Stimulated activated naive B cell treated with anti-CD40 and anti-IgM and Interleukin-4, amounts not matched to agents 10 μg/mL and 1 μg/mL and 100 μg/mL, for 72 hours (primary cell): ENCODE results near the gene ACTA2.
"Not testable (repeated sequence)": the region's sequence is repeated elsewhere in the genome, so short reads cannot be mapped to it uniquely, and the experiment has no call there.

ENCODE experiments used
- ATAC-seq, 2 donors: fragments of 150-1000 bp; cut with Tn5 transposase; replicated peaks; 2 replicates each; pipeline ENCODE4 v1.10.0; 2021; ENCODE audit warnings: moderate library complexity in 1 of 2
- DNase-seq: peaks from one replicate; pipeline ENCODE4 v3.0.0; 2021
- H3K27ac Mint-ChIP-seq: one replicate; pipeline ENCODE4 v1.8.0; 2022; ENCODE audit warnings: mild to moderate bottlenecking, mixed read lengths
- H3K27me3 Mint-ChIP-seq, 2 donors: one replicate each; pipeline ENCODE4 v1.8.0; 2022; ENCODE audit warnings: mixed read lengths in 2 of 2
- H3K36me3 Mint-ChIP-seq, 2 donors: one replicate each; pipeline ENCODE4 v1.8.0; 2022; ENCODE audit warnings: mixed read lengths in 2 of 2, mild to moderate bottlenecking in 1 of 2
- H3K4me1 Mint-ChIP-seq, 2 donors: one replicate each; pipeline ENCODE4 v1.8.0; 2022; ENCODE audit warnings: mixed read lengths in 2 of 2, mild to moderate bottlenecking in 1 of 2
- H3K4me3 Mint-ChIP-seq, 2 donors: one replicate each; pipeline ENCODE4 v1.8.0; 2022; ENCODE audit warnings: mild to moderate bottlenecking in 2 of 2, mixed read lengths in 2 of 2, moderate library complexity in 1 of 2
- H3K9me3 Mint-ChIP-seq, 2 donors: one replicate each; pipeline ENCODE4 v1.8.0; 2022; ENCODE audit warnings: mixed read lengths in 2 of 2, mild to moderate bottlenecking in 1 of 2

Gene ACTA2

DNA sequence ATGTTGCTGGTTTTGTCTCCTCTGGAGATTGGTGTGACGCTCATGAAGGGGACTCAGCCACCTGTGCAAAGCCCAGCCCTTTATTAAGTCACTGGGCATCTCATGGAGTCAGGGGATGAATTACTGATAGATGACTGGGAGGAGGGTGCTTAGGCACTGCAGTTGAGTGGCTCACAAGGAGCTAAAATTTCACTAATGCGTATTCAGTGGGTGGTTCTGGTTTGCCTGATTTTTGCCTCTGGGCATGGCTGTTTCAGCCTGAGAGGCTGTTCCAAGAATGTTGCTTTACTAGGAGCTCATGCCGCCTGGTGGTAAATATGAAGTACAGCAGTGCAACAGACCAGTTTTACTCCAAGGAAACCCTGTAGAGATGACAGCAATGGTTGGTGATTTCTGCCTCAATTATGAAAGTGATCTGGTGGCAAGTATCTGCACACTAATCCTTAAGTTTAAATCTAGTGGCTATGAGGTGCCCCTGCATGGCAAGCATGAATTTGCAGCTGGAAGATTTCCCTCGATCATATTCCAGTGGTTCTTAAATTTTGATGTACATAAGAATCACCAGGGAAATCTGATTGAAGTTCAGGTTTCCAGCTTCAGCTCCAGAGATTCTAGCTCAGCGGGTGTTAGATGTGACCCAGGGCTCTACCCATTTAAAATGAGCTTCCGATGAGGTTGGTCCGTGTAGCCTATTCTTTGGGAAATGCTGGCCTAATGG is 19.9 kb downstream of the ACTA2 start:
- DNase-seq (peak; percentile 24), ATAC-seq (peak; percentile 76 to 79)
- H3K27me3 Mint-ChIP-seq, result no peaks in the 10 kb centered on the region
- no peak overlapping the region for H3K4me3 Mint-ChIP-seq
- peak overlapping the region; percentile 59 for H3K27ac Mint-ChIP-seq
- peaks cover 12 to 20% of the 10 kb centered on the region in 2 donors for H3K36me3 Mint-ChIP-seq
- peaks cover 22 to 27% of the 10 kb centered on the region in 2 donors for H3K4me1 Mint-ChIP-seq
- H3K9me3 Mint-ChIP-seq, result peaks cover 0 to 4% of the 10 kb centered on the region in 2 donors

DNA sequence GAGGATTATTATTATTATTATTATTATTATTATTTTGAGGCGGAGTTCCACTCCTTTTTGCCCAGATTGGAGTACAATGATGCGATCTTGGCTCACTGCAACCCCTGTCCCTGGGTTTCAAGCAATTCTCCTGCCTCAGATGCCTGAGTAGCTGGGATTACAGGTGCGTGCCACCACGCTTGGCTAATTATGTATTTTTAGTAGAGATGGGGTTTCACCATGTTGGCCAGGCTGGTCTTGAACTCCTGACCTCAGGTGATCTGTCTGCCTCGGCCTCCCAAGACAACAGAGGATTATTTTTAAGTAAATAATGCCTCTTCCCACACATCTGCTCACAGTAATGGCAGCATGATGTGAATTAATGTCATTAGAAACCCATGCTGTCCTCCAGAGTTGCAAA is 20.5 kb downstream of the ACTA2 start:
- H3K4me3 Mint-ChIP-seq, ATAC-seq, H3K9me3 Mint-ChIP-seq, DNase-seq, H3K27me3 Mint-ChIP-seq: not testable (repeated sequence)
- Mint-ChIP-seq H3K4me1 (peaks cover 22 to 27% of the 10 kb centered on the region in 2 donors), H3K36me3 (peaks cover 12 to 22% of the 10 kb centered on the region in 2 donors), H3K27ac (peak overlapping the region; percentile 59)

DNA sequence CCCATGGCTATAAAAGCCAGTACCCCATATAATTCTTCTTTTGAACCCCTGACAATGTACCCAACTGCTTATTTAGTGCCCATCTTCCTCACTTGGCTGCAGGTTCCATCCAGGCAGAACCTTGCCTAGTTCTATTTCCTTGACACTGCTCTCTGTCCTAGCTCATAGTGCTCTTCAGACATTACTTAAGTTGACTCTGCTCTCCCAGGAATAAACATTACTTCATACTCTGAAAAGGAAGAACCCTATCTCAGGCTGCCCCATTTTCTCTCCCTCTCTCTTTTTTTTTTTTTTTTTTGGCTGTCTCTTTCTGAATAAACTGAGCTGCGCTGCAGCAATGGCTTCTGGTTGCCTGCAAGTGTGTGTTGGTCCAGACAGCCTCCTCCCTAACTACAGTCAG is 21.0 kb downstream of the ACTA2 start:
- Mint-ChIP-seq H3K36me3 (peaks cover 17 to 26% of the 10 kb centered on the region in 2 donors), H3K9me3 (peaks cover 0 to 4% of the 10 kb centered on the region in 2 donors), H3K4me3 (no peak overlapping the region), H3K4me1 (peaks cover 21 to 27% of the 10 kb centered on the region in 2 donors), H3K27me3 (no peaks in the 10 kb centered on the region), H3K27ac (no peak overlapping the region)
- no peak for DNase-seq
- ATAC-seq, result no peak

DNA sequence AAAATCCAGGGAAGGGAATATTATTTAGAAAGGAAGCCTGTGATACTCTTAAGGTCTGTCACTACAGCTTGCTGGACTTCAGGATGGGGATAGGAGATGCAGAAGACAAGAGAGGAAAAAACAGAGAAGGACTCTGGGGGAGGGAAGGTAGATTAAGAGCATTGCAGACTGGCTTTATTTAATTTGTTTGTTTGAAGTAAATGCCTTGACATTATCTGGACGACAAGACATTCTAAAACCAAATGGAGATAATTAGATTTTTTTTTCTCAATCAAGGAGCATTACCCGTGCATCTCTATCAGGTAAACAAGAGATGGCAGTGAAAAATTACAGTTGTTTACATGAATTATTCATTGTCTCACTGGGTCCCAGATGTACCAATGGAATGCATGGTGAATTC is 24.3 kb downstream of the ACTA2 start:
- no peak for DNase-seq
- ATAC-seq, result no peak
- Mint-ChIP-seq H3K4me1 (peaks cover 11 to 16% of the 10 kb centered on the region in 2 donors), H3K4me3 (no peak overlapping the region), H3K36me3 (peaks cover 28 to 38% of the 10 kb centered on the region in 2 donors), H3K27me3 (no peaks in the 10 kb centered on the region), H3K27ac (no peak overlapping the region), H3K9me3 (peaks cover 0 to 4% of the 10 kb centered on the region in 2 donors)

DNA sequence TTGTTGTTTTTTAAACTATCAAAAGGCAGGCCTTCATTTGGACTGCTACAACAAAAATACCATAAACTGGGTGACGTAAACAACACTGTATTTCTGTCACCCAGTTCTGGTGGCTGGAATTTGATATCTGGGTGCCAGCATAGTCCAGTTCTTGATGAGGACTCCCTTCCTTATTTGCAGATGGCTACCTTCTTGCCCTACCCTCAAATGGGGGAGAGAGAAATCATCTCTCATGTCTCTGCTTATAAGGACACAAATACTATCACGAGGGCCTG is 25.2 kb downstream of the ACTA2 start:
- Mint-ChIP-seq H3K27me3 (no peaks in the 10 kb centered on the region), H3K4me3 (no peak overlapping the region), H3K4me1 (peaks cover 8 to 12% of the 10 kb centered on the region in 2 donors), H3K9me3 (peaks cover 0 to 4% of the 10 kb centered on the region in 2 donors), H3K36me3 (peaks cover 26 to 38% of the 10 kb centered on the region in 2 donors), H3K27ac (no peak overlapping the region)
- DNase-seq, result no peak
- ATAC-seq, result no peak

DNA sequence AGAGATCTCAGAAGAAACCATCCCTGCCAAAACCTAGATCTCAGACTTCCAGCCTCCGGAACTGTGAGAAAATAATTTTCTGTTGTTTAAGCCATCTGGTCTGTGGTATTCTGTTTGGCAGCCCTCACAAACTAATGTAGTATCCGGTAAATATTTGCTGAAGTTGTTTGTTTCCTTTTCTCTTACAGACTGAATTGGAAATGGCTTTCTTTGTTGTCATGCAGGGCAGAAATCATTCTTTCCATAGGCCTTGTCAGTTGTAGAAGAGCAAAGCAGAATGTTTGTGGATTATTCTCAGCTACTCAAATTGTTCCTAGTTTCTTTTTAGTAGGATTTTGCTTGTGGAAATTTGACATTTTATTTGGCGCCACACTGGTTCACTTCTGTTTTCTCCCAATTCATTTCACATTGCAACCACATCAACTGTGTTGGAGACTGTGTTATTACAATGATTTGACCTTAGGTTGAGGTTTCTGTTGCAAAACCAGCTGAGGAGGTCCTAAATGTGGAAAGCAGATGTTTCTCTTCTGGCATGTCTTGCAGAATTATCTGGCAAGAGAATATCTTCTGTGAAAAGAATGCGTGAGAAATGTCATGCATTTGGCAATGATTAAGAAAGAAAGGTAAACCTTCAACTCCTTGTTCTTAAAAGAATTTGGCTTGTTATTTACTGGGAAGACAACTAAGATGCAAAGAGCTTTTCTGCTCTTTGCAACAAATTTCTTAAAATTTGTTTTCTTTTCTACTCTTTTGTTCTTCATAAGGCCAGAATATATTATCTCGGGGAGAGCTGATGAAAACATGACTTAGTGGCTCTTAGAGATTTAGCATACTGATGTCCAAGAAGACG is 25.8 kb downstream of the ACTA2 start:
- Mint-ChIP-seq H3K36me3 (peaks cover 29 to 38% of the 10 kb centered on the region in 2 donors), H3K27me3 (no peaks in the 10 kb centered on the region)
- ATAC-seq, result no peak

DNA sequence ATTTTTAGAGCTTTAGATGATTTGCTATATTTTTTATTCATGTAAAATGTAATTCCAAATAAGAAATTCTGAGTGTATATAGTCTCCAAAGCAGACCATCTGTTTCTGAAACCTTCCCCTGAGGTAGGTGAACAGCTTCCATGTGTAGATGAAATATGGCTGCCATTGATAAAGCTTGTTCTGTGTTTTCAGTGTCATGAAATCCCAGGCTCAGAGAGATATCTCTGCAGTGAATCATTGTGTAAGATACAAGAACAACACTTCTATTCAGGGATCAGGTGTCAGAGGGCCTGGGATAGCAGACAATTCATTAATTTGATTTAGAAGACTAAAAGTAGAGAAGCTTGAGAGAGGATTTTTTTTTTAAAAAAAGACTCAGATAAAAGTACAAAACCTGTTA is 29.1 kb downstream of the ACTA2 start:
- Mint-ChIP-seq H3K36me3 (peaks cover 29 to 40% of the 10 kb centered on the region in 2 donors), H3K9me3 (no peaks in the 10 kb centered on the region)

More for the DNA sequence above, 25.8 kb downstream of the ACTA2 start:
- H3K4me3 Mint-ChIP-seq, result no peak overlapping the region
- H3K4me1 Mint-ChIP-seq, result peaks cover 5 to 6% of the 10 kb centered on the region in 2 donors
- no peak for DNase-seq
- H3K9me3 Mint-ChIP-seq, result peaks cover 0 to 4% of the 10 kb centered on the region in 2 donors
- H3K27ac Mint-ChIP-seq, result no peak overlapping the region

DNA sequence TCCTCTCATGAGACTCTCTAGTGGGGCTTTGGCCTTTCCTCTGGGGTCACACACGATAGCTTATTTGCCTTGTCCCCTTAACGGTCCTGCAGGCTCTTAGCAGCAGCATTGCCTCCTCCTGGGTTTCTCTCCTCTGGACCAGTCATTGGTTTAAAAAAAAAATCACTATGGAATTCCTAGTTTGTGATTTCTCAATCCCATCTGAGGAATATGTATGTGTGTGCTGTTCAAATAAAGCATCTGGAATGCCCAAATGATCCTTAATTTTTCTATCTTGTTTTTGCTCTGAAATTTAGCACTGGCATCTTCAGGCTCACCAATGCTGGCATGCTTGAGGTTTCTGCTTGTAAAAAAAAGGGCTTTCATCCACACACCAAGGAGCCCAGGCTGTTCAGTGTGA is 30.5 kb downstream of the ACTA2 start:
- H3K36me3 Mint-ChIP-seq, result peaks cover 26 to 37% of the 10 kb centered on the region in 2 donors
- DNase-seq (no peak), ATAC-seq (no peak)
- no peaks in the 10 kb centered on the region for H3K4me1 Mint-ChIP-seq
- H3K27ac Mint-ChIP-seq, result no peak overlapping the region
- no peak overlapping the region for H3K4me3 Mint-ChIP-seq
- H3K27me3 Mint-ChIP-seq, result no peaks in the 10 kb centered on the region
- no peaks in the 10 kb centered on the region for H3K9me3 Mint-ChIP-seq

More for the DNA sequence above, 29.1 kb downstream of the ACTA2 start:
- Mint-ChIP-seq H3K4me3 (no peak overlapping the region), H3K27me3 (no peaks in the 10 kb centered on the region), H3K27ac (no peak overlapping the region), H3K4me1 (no peaks in the 10 kb centered on the region)
- DNase-seq, result no peak
- ATAC-seq, result no peak

DNA sequence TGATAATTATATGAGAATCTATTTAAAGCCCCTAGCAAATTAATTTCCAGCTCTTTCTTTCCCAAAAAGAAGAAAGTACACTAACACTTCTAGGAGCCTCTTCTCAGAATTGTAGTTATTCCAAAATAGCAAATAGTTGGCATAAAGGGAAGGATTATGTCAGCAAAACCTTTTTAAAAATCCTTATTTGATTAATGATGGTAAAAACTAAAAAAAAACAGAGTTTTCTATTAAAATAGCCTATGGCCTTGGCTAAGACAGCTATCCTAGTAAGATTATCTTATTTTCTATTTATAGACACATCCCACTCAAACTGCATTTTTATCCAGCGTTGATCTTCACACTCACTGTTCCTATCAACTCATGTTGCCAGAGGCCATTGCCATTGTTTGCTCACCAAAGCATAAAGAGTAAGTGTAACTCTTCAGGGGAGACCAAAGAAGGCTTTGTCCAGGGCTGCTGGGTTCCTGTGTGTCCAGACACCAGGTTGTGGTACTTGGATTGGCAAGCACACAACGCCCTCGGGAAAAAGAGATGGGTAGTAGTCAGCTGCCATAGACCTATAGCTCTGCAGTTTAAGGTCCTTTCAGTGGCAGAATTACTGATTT is 31.5 kb downstream of the ACTA2 start:
- Mint-ChIP-seq H3K36me3 (peaks cover 20 to 30% of the 10 kb centered on the region in 2 donors), H3K4me1 (no peaks in the 10 kb centered on the region), H3K4me3 (no peak overlapping the region), H3K27ac (no peak overlapping the region), H3K27me3 (no peaks in the 10 kb centered on the region), H3K9me3 (no peaks in the 10 kb centered on the region)
- ATAC-seq, result no peak
- DNase-seq, result no peak

DNA sequence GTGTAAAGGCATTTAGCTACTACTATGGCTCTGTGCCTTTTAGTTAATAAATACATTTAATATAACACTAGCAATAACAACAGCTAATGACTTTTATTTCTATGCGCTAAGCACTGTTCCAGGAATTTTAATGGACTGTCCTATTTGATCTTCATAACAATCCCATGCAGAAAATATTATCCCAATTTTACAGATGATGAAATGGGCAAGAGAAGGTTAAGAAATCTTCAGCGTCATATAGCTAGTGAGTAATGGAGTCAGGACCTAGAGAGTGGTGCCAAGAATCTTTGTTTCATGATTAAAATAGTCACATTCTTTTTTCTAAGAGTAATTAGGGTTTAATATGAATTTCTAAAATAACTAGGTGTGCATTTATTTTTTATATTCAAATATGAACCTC is 32.4 kb downstream of the ACTA2 start:
- DNase-seq, result no peak
- no peaks in the 10 kb centered on the region for H3K27me3 Mint-ChIP-seq
- no peak overlapping the region for H3K27ac Mint-ChIP-seq

DNA sequence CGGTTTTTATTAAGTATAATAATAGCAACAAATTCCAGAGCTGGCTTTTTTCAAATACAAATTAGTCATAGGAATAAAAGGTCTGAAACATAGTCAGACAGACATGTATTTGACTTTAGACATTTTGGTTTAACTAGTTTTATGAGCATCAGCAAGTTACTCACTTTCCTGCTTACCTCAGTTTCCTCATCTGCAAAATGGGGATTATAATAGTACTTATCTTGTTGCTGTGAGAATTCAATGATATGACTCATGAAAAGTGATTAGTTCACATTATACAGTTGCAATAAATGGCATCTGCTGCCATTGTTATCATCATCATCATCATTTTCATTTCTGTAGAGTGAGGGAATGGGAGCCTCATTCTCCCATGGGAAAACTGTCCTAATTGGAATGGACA is 33.5 kb downstream of the ACTA2 start:
- Mint-ChIP-seq H3K27me3 (no peaks in the 10 kb centered on the region), H3K4me1 (no peaks in the 10 kb centered on the region), H3K27ac (no peak overlapping the region), H3K4me3 (no peak overlapping the region), H3K9me3 (no peaks in the 10 kb centered on the region), H3K36me3 (peaks cover 15 to 28% of the 10 kb centered on the region in 2 donors)
- ATAC-seq (no peak), DNase-seq (no peak)

More for the DNA sequence above, 32.4 kb downstream of the ACTA2 start:
- Mint-ChIP-seq H3K36me3 (peaks cover 23 to 37% of the 10 kb centered on the region in 2 donors), H3K4me1 (no peaks in the 10 kb centered on the region), H3K4me3 (no peak overlapping the region), H3K9me3 (no peaks in the 10 kb centered on the region)
- ATAC-seq, result no peak

DNA sequence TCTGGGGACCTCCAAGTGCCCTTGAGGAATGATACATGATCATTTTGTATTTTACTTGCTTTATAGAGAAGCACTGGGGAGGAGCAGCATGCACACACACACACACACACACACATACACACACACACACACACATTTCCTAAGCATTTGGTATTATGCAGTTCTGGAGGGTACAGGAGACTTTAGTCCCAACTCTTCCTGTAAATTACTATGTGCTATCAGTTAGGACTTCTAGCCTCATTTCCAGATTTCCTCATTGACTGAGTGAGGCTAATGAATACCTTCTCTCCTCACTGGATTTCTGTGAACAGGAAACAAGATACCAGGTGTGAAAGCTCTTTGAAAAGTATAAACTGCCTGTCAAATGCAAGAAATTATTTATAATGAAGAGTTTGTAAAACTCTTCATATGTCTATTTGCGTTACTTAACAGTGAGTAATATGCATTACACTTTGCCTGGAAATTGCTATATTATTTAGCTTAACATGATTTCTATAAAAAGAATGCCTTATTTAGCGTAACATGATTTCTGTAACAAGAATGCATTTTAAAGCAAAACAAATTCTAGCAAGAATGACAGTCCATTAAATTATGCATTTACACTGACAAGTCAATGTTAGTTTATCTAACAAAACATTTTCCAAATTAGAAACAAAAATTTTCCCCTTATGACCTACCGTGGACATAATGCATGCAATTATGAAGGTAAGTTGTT is 34.2 kb downstream of the ACTA2 start:
- Mint-ChIP-seq H3K36me3 (peaks cover 11 to 23% of the 10 kb centered on the region in 2 donors), H3K27ac (no peak overlapping the region), H3K4me1 (no peaks in the 10 kb centered on the region), H3K27me3 (no peaks in the 10 kb centered on the region), H3K4me3 (no peak overlapping the region), H3K9me3 (no peaks in the 10 kb centered on the region)
- ATAC-seq (no peak), DNase-seq (no peak)

DNA sequence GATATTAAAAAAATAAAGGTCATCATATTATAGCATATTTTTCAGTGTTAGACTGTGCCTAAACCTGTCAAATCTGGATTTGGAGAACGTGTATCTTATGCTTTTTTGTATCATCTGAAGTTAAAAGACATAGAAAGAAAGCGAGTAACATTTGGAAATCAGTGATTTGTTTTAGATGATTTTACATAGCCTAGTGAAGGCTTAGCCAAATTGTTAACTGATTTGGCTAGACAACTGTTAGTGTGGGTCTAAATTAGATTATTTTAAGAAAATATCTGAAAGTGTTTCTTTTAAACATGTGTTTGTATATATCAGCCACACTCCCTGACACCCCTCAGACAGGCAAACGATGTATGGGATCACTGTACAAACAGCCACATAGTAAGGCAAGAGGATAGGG is 35.6 kb downstream of the ACTA2 start:
- H3K36me3 Mint-ChIP-seq, result peaks cover 13 to 36% of the 10 kb centered on the region in 2 donors
- H3K27me3 Mint-ChIP-seq, result no peaks in the 10 kb centered on the region
- no peaks in the 10 kb centered on the region for H3K9me3 Mint-ChIP-seq
- H3K4me1 Mint-ChIP-seq, result no peaks in the 10 kb centered on the region
- no peak overlapping the region for H3K27ac Mint-ChIP-seq
- ATAC-seq (no peak), DNase-seq (no peak)
- no peak overlapping the region for H3K4me3 Mint-ChIP-seq

DNA sequence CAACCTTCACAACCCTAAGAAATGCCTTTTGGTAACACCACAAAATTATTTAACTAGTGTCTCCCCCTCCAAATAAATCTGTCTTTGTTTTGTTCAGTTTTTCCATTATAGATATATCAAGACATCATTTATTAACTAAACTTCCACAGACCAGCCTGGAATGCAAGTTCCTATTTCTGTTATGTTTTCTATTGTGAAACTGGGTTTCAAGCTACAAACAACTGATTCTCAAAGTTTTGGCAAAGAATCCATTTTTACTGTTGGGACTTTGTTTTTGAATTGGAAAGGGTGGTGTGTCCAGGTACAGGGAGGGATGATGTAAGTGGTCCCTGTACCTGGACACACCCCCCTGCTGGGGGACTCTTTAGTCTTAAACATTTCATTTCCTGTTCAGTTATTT is 36.3 kb downstream of the ACTA2 start:
- ATAC-seq, result no peak
- Mint-ChIP-seq H3K27ac (no peak overlapping the region), H3K36me3 (peaks cover 16 to 42% of the 10 kb centered on the region in 2 donors)

More for the DNA sequence above, 36.3 kb downstream of the ACTA2 start:
- no peaks in the 10 kb centered on the region for H3K27me3 Mint-ChIP-seq
- no peaks in the 10 kb centered on the region for H3K4me1 Mint-ChIP-seq
- DNase-seq, result no peak
- no peak overlapping the region for H3K4me3 Mint-ChIP-seq
- H3K9me3 Mint-ChIP-seq, result no peaks in the 10 kb centered on the region
